Choroid plexus epithelial cell (primary cell): ENCODE data around the gene CENPN.
A peak's percentile ranks its signal among the peaks of the same experiment; 100 is the strongest.

Experiments used
- DNase-seq: peaks from one replicate; pipeline ENCODE4 v3.0.0-alpha.2; 2010; ENCODE audit warnings: low read depth
- H3K4me3 ChIP-seq: 2 replicates; pipeline ENCODE4 v1.5.1; 2011; ENCODE audit warnings: low read depth, mild to moderate bottlenecking, control low read depth, low read length, moderate library complexity
- CTCF ChIP-seq: conservative IDR thresholded peaks from 2 replicates; pipeline ENCODE4 v1.5.1; 2011; ENCODE audit warnings: low read depth, mild to moderate bottlenecking, control low read depth, inconsistent platforms, low read length, moderate library complexity

Gene CENPN

DNA sequence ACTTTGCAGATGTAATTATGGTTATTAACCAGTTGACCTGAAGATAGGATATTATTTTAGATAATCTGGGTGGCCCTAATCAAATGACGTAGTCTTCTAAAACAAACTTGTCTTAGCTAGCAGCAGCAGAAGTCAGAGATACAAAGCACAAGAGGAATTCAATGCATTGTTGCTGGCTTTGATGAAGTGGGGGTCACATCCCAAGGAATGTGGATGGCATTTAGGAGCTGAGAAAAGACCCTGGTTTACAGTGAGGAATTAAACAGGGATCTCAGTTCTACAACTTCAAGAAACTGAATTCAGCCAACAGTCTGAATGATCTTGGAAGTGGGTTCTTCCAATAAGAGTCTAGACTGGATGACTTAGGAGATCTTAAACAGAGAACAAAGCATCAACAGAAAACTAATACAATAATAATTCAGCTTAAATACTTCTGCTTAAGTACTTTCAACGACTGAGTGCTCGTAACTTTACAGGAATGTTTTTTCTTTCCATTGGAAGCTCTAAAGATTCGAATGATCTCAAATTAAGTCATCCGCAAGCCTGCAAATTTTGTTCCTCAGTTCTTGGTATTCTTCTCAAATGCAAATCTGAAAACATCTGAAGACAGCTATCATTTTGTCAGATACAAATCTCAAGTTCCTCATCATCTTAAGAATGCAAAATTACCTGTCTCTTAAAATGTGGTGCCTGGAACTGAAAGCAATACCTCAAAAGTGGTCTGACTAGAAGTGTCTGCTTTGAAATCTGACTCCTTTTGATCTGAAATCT is 66.7 kb downstream of the CENPN start:
- no peak for DNase-seq
- H3K4me3 ChIP-seq = no peak overlapping the region
- TF ChIP-seq CTCF = no peak

DNA sequence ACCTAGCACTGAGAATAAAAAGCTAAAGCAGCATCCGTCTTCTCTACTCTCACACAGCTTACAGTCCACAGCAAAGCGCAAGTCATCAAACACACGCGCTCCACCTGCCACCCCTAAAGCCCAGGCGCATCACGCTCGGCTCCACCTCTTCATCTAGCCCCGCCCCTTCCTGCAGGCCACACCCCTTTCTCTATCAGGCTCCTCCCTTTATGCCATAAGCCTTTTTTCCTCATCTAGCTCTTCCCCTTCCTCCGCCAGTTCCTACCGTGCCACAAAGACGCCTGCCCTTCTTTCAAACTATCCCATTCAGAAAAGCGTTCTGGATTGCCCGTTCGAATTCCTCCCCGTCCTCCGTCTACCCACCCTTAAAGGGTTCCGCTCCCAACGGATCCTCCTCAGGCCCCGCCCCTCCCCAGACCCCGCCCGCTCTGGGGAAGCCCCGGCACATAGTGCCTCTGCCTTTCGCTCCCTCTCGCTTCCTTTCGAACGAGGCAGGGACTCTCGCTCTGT is 69.6 kb downstream of the CENPN start:
- peak overlapping the region; percentile 93 for H3K4me3 ChIP-seq
- peak; percentile 87 for DNase-seq
- TF ChIP-seq CTCF = no peak

DNA sequence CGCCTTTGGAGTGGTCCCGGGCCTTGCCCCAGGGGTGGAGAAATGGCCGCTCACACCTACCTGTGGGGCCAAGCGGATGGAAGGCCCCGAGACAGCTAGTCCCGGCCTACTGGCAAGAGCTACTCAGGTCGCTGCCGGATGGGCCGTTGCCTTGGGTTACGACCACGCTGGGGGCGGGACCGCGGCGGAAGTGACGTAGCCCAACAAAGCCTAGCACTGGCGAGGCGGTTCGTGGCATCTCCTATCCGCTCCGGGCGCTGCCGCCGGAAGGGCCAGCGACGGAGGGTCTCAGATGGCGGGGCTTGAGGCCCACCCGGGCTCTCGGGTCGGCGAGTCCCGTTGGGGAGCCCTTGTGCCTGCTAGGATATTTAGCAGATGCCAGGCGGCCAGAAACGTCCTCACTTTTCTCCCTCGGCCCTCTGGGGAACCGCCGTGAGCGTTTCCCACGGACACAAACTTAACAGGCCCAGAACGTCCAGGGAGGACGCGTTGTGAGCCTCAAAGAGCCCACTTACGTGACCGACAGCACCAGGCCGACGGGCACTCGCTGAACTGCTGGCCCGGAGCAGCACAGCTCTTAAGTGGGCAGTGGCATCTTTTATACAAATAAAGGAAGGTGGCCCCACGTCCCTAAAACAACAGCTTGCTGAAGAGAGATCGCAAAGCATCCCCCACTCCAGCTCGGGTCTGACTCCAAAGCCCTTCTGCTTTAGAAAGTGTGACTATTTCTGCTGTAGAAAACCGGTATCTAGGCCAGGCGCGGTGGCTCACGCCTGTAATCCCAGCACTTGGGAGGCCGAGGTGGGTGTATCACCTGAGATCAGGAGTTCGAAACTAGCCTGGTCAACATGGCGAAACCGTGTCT is 70.3 kb downstream of the CENPN start, which contains the start of gene C16orf46:
C16orf46 (minus strand) TSS at position 163 of the 865 bp plus-strand sequence. CDS start 13,283 bp downstream, outside the sequence.
- DNase-seq = peak; percentile 97
- H3K4me3 ChIP-seq = peak within 1 kb of the TSS; percentile 93
- no peak for TF ChIP-seq CTCF

GRCh38 chr16:81080233-81080632 is 73.2 kb downstream of the CENPN start:
- H3K4me3 ChIP-seq = no peak overlapping the region
- no peak for TF ChIP-seq CTCF
- DNase-seq = no peak

DNA sequence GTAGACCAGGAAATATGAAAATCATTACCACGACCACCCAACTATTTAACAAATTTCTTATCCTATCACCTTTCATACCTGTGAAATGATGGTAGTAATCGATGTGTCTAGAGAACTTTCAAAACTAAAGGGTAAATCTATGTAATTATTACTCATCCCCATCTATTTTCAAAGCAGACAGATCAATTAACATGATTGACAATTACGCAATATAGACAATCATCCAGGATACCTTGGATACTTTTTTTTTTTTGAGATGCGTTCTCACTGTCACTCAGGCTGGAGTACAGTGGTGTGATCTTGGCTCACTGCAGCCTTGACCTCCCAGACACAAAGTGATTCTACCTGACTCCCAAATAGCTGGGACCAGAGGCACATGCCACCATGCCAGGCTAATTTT is 74.0 kb downstream of the CENPN start:
- no peak for DNase-seq
- H3K4me3 ChIP-seq = no peak overlapping the region
- no peak for TF ChIP-seq CTCF
